DND-41 (cell line): ENCODE measurements around the gene SLC22A6.

Source experiments
- ATAC-seq: fragments of 200-7000 bp; cut with Tn5 transposase; 3 replicates; pipeline ENCODE4 v1.9.1; 2021; ENCODE audit warnings: low read depth; ENCODE audit not compliant: insufficient read depth
- DNase-seq: peaks from one replicate; pipeline ENCODE4 v3.0.0-alpha.2; 2020
- H2AFZ ChIP-seq: 2 replicates; pipeline ENCODE4 v1.6.0; 2012; ENCODE audit warnings: low read depth, low read length
- H3K27ac ChIP-seq: 2 replicates; pipeline ENCODE4 v1.5.1; 2012; ENCODE audit warnings: low read length, inconsistent platforms
- H3K27me3 ChIP-seq: fragments of 200-600 bp; sonication (generic); 2 replicates; pipeline ENCODE4 v1.6.0; 2012; ENCODE audit warnings: low read length, mild to moderate bottlenecking, inconsistent platforms; ENCODE audit not compliant: insufficient read depth, poor library complexity
- H3K36me3 ChIP-seq: 2 replicates; pipeline ENCODE4 v1.5.1; 2012; ENCODE audit warnings: low read length, inconsistent platforms; ENCODE audit not compliant: insufficient read depth
- H3K4me1 ChIP-seq: 2 replicates; pipeline ENCODE4 v1.5.1; 2012; ENCODE audit warnings: mild to moderate bottlenecking, low read length; ENCODE audit not compliant: insufficient read depth
- H3K4me2 ChIP-seq: 2 replicates; pipeline ENCODE4 v1.6.0; 2012; ENCODE audit warnings: mild to moderate bottlenecking, moderate library complexity, low read length, inconsistent platforms; ENCODE audit not compliant: insufficient read depth
- H3K4me3 ChIP-seq, 2 experiments: fragments of 200-600 bp in 1 of 2; shearing (Covaris generic) in 1 of 2; 2 replicates each; pipeline ENCODE4 v1.5.1; 2012 to 2016; ENCODE audit warnings: inconsistent platforms in 2 of 2, low read length in 2 of 2, mild to moderate bottlenecking in 2 of 2, low read depth in 1 of 2, moderate library complexity in 1 of 2
- H3K79me2 ChIP-seq: 2 replicates; pipeline ENCODE4 v1.6.0; 2012; ENCODE audit warnings: low read length, inconsistent platforms; ENCODE audit not compliant: insufficient read depth
- H3K9ac ChIP-seq: 2 replicates; pipeline ENCODE4 v1.6.0; 2012; ENCODE audit warnings: low read depth, mild to moderate bottlenecking, inconsistent platforms, low read length, moderate library complexity
- H3K9me3 ChIP-seq: 2 replicates; pipeline ENCODE4 v1.5.1; 2012; ENCODE audit warnings: low read length, moderate library complexity, mild to moderate bottlenecking, inconsistent platforms; ENCODE audit not compliant: insufficient read depth, severe bottlenecking
- H4K20me1 ChIP-seq: 2 replicates; pipeline ENCODE4 v1.6.0; 2012; ENCODE audit warnings: low read length; ENCODE audit not compliant: insufficient read depth
- EZH2 ChIP-seq: IDR thresholded peaks from 3 replicates; pipeline ENCODE4 v1.6.1; 2012; ENCODE audit warnings: borderline replicate concordance, low read depth, mild to moderate bottlenecking, moderate library complexity, low read length, inconsistent platforms; ENCODE audit not compliant: severe bottlenecking
- TF ChIP-seq, protein P1 (sequence below): IDR thresholded peaks from 2 replicates; pipeline ENCODE4 v1.5.1; 2012; ENCODE audit warnings: borderline replicate concordance, low read length, moderate library complexity, mild to moderate bottlenecking; ENCODE audit not compliant: poor library complexity, severe bottlenecking; ENCODE audit errors: extremely low read depth

SLC22A6 gene

DNA sequence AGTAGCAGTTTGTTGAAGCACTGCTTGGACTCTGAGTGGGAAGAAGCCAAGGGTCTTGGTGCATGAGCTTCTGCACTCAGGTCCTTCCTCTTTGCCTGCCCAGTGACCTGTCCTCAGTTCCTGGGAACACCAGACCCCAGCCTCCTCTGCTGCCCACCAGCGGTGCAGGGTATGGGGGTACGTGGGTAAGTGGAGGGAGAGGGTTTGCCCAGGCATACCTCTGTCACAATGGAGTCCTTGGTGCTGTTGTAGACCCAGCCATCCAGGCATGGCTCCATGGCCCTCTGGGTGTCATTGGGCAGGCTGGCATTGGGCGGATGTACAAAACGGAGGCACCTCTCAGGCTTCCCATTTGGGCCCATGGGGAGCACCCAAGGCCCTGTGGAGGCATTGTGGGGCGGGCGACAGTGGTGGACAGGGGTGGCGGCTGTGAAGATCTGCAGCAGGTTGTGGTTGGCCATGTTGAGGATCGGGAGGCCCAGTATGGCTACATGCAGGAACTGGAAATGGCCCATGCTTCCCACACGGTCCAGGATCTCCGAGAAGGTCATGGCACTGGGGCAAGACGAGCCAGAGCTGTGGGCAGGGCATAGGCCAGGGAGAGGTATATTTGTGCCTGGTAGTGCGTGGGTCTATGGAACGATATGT is 29.8 kb upstream of the SLC22A6 start:
- Histone ChIP-seq H3K4me1 (no peaks in the 10 kb centered on the region), H2AFZ (no peak overlapping the region), H4K20me1 (peaks cover 4% of the 10 kb centered on the region), H3K4me3 (no peak overlapping the region), H3K27ac (no peak overlapping the region), H3K9ac (no peak overlapping the region), H3K36me3 (no peaks in the 10 kb centered on the region), H3K27me3 (peaks cover 22% of the 10 kb centered on the region), H3K79me2 (no peaks in the 10 kb centered on the region), H3K4me2 (no peak overlapping the region), H3K9me3 (no peaks in the 10 kb centered on the region)
- ATAC-seq, result no peak
- no peak for DNase-seq
- TF ChIP-seq, protein P1, sequence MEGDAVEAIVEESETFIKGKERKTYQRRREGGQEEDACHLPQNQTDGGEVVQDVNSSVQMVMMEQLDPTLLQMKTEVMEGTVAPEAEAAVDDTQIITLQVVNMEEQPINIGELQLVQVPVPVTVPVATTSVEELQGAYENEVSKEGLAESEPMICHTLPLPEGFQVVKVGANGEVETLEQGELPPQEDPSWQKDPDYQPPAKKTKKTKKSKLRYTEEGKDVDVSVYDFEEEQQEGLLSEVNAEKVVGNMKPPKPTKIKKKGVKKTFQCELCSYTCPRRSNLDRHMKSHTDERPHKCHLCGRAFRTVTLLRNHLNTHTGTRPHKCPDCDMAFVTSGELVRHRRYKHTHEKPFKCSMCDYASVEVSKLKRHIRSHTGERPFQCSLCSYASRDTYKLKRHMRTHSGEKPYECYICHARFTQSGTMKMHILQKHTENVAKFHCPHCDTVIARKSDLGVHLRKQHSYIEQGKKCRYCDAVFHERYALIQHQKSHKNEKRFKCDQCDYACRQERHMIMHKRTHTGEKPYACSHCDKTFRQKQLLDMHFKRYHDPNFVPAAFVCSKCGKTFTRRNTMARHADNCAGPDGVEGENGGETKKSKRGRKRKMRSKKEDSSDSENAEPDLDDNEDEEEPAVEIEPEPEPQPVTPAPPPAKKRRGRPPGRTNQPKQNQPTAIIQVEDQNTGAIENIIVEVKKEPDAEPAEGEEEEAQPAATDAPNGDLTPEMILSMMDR, result no peak
- TF ChIP-seq EZH2, result no peak

- no peak overlapping the region for H3K27ac ChIP-seq
- H3K36me3 ChIP-seq, result no peaks in the 10 kb centered on the region
- H3K79me2 ChIP-seq, result no peaks in the 10 kb centered on the region
- TF ChIP-seq EZH2, result no peak
- TF ChIP-seq, protein P1, result no peak
- no peaks in the 10 kb centered on the region for H3K9me3 ChIP-seq
- DNase-seq, result no peak
- H3K27me3 ChIP-seq, result peaks cover 18% of the 10 kb centered on the region
- no peak overlapping the region for H2AFZ ChIP-seq
- H4K20me1 ChIP-seq, result peaks cover 4% of the 10 kb centered on the region
- ATAC-seq, result no peak
- H3K4me1 ChIP-seq, result no peaks in the 10 kb centered on the region
- H3K9ac ChIP-seq, result no peak overlapping the region
- H3K4me2 ChIP-seq, result no peak overlapping the region
- H3K4me3 ChIP-seq, result no peak overlapping the region
Observed at GRCh38 chr11:63012839-63013238, 28.1 kb upstream of the SLC22A6 start.

GRCh38 chr11:63012430-63012829 is 27.7 kb upstream of the SLC22A6 start:
- no peak overlapping the region for H3K4me3 ChIP-seq
- H3K9ac ChIP-seq, result no peak overlapping the region
- H3K9me3 ChIP-seq, result no peaks in the 10 kb centered on the region
- peaks cover 4% of the 10 kb centered on the region for H4K20me1 ChIP-seq
- H3K79me2 ChIP-seq, result no peaks in the 10 kb centered on the region
- no peak overlapping the region for H2AFZ ChIP-seq
- DNase-seq (no peak), ATAC-seq (no peak)
- H3K27me3 ChIP-seq, result peaks cover 14% of the 10 kb centered on the region
- no peak overlapping the region for H3K27ac ChIP-seq
- TF ChIP-seq, protein P1, result no peak
- no peak for TF ChIP-seq EZH2
- no peak overlapping the region for H3K4me2 ChIP-seq
- no peaks in the 10 kb centered on the region for H3K4me1 ChIP-seq
- no peaks in the 10 kb centered on the region for H3K36me3 ChIP-seq
